ENCODE measurements around the gene XXYLT1.

XXYLT1 gene, protein sequence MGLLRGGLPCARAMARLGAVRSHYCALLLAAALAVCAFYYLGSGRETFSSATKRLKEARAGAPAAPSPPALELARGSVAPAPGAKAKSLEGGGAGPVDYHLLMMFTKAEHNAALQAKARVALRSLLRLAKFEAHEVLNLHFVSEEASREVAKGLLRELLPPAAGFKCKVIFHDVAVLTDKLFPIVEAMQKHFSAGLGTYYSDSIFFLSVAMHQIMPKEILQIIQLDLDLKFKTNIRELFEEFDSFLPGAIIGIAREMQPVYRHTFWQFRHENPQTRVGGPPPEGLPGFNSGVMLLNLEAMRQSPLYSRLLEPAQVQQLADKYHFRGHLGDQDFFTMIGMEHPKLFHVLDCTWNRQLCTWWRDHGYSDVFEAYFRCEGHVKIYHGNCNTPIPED

DNA sequence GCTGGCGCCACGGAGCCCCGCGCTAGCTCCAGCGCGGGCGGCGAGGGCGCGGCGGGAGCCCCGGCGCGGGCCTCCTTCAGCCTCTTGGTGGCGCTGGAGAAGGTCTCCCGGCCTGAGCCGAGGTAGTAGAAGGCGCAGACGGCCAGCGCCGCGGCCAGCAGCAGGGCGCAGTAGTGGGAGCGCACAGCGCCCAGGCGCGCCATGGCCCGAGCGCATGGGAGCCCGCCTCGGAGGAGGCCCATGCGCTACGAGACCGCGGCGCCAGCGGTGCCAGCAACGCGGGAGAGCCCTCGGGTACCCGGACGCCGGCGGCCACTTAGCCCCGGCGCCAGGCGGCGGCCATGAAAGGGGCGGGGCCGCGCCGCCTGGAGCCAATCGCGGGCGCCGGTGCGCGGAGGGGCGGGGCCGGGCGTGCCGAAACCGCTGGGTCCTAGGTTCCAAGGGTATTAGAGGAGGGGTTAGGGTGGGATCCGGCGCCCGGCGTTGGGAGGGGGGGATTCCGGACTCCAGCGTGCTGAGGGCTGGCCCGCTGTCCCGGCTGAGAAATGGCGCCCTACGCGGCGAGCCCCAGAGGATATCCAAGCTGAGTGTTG is at the start of gene XXYLT1:
XXYLT1 (minus strand) TSS at position 343 of the 593 bp plus-strand sequence; CDS start at position 242, 101 bp downstream.
- TF ChIP-seq, protein P1, sequence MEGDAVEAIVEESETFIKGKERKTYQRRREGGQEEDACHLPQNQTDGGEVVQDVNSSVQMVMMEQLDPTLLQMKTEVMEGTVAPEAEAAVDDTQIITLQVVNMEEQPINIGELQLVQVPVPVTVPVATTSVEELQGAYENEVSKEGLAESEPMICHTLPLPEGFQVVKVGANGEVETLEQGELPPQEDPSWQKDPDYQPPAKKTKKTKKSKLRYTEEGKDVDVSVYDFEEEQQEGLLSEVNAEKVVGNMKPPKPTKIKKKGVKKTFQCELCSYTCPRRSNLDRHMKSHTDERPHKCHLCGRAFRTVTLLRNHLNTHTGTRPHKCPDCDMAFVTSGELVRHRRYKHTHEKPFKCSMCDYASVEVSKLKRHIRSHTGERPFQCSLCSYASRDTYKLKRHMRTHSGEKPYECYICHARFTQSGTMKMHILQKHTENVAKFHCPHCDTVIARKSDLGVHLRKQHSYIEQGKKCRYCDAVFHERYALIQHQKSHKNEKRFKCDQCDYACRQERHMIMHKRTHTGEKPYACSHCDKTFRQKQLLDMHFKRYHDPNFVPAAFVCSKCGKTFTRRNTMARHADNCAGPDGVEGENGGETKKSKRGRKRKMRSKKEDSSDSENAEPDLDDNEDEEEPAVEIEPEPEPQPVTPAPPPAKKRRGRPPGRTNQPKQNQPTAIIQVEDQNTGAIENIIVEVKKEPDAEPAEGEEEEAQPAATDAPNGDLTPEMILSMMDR (IDR thresholded peaks at IDR 0.05; ENCODE audit: insufficient read depth, low read length, poor library complexity, severe bottlenecking) = peak; percentile 41
- H3K27me3 ChIP-seq (replicated peaks; ENCODE audit: control insufficient read depth, insufficient read depth, low read length) = no peaks in the 10 kb centered on the region
- H3K36me3 ChIP-seq (ENCODE audit: control insufficient read depth, insufficient read depth, low read length) = peaks cover 2% of the 10 kb centered on the region
- DNase-seq (ENCODE audit: extremely low read depth, insufficient read length) = peak; percentile 92
- peak within 1 kb of the TSS; percentile 85 for H3K4me3 ChIP-seq (replicated peaks; ENCODE audit: low read depth, low read length)

DNA sequence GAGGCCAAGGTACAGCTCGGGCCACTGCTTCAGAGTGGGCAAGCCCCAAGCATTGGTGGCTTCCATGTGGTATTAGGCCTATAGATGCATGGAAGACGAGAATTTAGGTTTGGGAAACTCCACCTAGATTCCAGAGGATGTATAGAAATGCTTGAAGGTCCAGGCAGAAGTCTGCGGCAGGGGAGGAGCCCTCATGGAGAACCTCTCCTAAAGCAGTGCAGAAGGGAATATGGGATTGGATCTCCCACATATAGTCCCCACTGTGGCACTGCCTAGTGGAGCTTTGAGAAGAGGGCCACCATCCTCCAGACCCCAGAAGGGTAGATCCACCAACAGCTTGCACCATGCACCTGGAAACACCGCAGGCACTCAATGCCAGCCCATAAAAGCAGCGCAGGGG is 48.1 kb upstream of the XXYLT1 start:
- H3K36me3 ChIP-seq (ENCODE audit: control insufficient read depth, insufficient read depth, low read length) = peaks cover 7% of the 10 kb centered on the region
- TF ChIP-seq, protein P1 (IDR thresholded peaks at IDR 0.05; ENCODE audit: insufficient read depth, low read length, poor library complexity, severe bottlenecking) = no peak
- H3K27me3 ChIP-seq (replicated peaks; ENCODE audit: control insufficient read depth, insufficient read depth, low read length) = no peaks in the 10 kb centered on the region
- no peak overlapping the region for H3K4me3 ChIP-seq (replicated peaks; ENCODE audit: low read depth, low read length)
- no peak for DNase-seq (ENCODE audit: extremely low read depth, insufficient read length)

DNA sequence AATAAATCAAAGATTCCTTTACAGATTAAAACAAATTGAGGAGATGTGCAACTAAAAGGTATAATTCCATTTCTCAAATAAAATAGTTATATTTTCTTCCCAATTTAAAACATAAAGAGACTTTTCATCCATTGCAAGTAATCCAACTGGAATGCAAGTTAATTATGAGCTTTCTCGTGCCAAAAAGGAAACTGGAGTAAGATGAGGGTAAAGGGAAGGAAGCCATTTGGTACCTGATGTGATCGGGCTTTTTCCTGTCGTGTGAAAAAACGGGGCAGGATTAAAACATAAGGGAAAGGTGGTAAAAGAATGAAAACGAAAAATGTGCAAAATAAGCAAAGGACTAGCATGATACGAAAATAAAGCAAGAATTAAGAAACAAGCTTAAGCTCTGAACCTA is 41.8 kb upstream of the XXYLT1 start:
- no peaks in the 10 kb centered on the region for H3K27me3 ChIP-seq (replicated peaks; ENCODE audit: control insufficient read depth, insufficient read depth, low read length)
- no peak for DNase-seq (ENCODE audit: extremely low read depth, insufficient read length)
- TF ChIP-seq, protein P1 (IDR thresholded peaks at IDR 0.05; ENCODE audit: insufficient read depth, low read length, poor library complexity, severe bottlenecking) = no peak
- H3K36me3 ChIP-seq (ENCODE audit: control insufficient read depth, insufficient read depth, low read length) = no peaks in the 10 kb centered on the region
- H3K4me3 ChIP-seq (replicated peaks; ENCODE audit: low read depth, low read length) = no peak overlapping the region

DNA sequence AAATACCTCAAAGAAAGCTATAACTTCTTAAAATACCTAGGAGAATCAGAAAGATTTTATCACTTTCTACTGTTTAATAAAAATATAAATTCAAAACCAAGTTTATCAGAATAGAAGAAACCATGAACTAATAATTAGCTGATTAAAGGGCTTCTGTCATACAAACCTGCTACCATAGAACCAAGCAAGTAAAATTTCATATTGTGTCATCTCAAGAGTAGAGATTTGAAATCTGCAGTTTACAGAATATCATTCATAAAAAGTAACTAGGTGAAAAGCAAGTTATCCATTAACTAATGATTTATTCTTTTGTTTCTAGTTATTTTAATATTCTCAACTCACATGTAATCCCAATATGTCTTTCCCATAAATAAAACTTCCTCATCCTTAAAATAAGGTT is 36.8 kb upstream of the XXYLT1 start:
- DNase-seq (ENCODE audit: extremely low read depth, insufficient read length) = no peak
- TF ChIP-seq, protein P1 (IDR thresholded peaks at IDR 0.05; ENCODE audit: insufficient read depth, low read length, poor library complexity, severe bottlenecking) = no peak
- Histone ChIP-seq H3K27me3 (replicated peaks; ENCODE audit: control insufficient read depth, insufficient read depth, low read length) (no peaks in the 10 kb centered on the region), H3K36me3 (ENCODE audit: control insufficient read depth, insufficient read depth, low read length) (peaks cover 3% of the 10 kb centered on the region), H3K4me3 (replicated peaks; ENCODE audit: low read depth, low read length) (no peak overlapping the region)

DNA sequence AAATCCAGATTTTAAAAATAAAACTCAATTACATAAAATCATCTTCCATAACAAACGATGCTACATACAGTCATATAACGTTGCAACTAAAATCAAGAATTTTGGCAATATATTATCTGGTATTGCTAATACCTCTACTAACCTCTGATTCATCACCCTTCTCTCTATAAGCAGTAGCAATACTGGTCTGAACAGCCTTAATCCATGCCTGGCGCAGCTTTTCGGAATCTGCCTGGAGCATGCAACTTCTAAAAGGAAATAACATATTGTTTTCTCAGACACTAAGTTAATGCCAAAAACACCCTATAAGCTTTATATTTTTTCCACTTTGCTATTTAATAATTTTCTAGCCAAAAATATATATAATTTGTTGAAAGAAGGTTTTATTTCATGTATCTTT is 35.4 kb upstream of the XXYLT1 start:
- DNase-seq (ENCODE audit: extremely low read depth, insufficient read length) = no peak
- Histone ChIP-seq H3K36me3 (ENCODE audit: control insufficient read depth, insufficient read depth, low read length) (peaks cover 3% of the 10 kb centered on the region), H3K27me3 (replicated peaks; ENCODE audit: control insufficient read depth, insufficient read depth, low read length) (no peaks in the 10 kb centered on the region), H3K4me3 (replicated peaks; ENCODE audit: low read depth, low read length) (no peak overlapping the region)
- TF ChIP-seq, protein P1 (IDR thresholded peaks at IDR 0.05; ENCODE audit: insufficient read depth, low read length, poor library complexity, severe bottlenecking) = no peak
